ENCODE data around the gene REXO1. TPM values are rescaled to one million over a fixed set of nuclear protein-coding genes. Genes with fewer than 3 reads are reported as not detected.
A peak's percentile ranks its signal among the peaks of the same experiment; 100 is the strongest.

REXO1 gene
- total and polyA plus RNA-seq, 2 experiments from 2014 or later = 20.2 to 90.1 TPM

DNA sequence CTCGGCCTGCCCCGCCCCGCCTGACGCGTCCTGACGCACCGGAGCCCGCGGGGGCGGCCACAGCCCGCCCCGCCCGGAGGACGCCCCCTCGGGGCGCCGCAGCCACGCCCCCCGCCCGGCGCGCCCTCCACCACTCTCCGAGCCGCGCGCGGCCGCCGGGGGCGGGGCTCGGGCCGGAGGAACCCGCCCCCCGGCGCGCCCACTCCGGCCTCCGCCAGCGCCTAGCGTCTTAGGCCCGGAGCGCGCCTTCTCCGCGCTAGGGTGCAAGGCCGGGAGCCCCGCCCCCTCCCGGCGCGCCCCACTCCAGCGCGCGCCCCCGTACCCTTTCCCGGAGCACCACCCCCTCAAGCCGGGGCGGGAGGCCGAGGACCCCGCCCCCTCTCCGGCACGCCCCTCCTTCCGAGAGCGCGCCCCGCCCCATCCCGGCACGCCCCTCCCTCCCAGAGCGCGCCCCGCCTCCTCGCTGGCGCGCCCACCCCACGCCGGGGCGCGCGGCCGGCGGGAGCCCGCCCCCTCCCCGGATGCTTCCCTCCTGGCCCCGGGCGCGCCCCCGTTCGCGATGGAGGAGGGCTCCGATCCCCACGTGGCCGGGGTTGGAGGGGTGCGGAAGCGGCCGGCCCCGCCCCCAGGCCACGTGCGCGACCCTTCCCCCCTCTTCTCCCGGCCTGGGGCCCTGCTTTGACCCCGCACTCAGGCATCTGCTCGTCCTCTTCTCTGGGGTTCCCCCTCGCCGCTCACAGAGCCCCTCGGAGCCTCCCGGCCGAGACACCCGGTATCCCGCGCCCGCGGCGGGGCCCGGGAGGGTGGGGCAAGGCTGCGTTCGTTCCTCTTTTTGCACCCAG lies 15.6 kb upstream of the REXO1 start (continued):
- TF ChIP-seq, protein P1, sequence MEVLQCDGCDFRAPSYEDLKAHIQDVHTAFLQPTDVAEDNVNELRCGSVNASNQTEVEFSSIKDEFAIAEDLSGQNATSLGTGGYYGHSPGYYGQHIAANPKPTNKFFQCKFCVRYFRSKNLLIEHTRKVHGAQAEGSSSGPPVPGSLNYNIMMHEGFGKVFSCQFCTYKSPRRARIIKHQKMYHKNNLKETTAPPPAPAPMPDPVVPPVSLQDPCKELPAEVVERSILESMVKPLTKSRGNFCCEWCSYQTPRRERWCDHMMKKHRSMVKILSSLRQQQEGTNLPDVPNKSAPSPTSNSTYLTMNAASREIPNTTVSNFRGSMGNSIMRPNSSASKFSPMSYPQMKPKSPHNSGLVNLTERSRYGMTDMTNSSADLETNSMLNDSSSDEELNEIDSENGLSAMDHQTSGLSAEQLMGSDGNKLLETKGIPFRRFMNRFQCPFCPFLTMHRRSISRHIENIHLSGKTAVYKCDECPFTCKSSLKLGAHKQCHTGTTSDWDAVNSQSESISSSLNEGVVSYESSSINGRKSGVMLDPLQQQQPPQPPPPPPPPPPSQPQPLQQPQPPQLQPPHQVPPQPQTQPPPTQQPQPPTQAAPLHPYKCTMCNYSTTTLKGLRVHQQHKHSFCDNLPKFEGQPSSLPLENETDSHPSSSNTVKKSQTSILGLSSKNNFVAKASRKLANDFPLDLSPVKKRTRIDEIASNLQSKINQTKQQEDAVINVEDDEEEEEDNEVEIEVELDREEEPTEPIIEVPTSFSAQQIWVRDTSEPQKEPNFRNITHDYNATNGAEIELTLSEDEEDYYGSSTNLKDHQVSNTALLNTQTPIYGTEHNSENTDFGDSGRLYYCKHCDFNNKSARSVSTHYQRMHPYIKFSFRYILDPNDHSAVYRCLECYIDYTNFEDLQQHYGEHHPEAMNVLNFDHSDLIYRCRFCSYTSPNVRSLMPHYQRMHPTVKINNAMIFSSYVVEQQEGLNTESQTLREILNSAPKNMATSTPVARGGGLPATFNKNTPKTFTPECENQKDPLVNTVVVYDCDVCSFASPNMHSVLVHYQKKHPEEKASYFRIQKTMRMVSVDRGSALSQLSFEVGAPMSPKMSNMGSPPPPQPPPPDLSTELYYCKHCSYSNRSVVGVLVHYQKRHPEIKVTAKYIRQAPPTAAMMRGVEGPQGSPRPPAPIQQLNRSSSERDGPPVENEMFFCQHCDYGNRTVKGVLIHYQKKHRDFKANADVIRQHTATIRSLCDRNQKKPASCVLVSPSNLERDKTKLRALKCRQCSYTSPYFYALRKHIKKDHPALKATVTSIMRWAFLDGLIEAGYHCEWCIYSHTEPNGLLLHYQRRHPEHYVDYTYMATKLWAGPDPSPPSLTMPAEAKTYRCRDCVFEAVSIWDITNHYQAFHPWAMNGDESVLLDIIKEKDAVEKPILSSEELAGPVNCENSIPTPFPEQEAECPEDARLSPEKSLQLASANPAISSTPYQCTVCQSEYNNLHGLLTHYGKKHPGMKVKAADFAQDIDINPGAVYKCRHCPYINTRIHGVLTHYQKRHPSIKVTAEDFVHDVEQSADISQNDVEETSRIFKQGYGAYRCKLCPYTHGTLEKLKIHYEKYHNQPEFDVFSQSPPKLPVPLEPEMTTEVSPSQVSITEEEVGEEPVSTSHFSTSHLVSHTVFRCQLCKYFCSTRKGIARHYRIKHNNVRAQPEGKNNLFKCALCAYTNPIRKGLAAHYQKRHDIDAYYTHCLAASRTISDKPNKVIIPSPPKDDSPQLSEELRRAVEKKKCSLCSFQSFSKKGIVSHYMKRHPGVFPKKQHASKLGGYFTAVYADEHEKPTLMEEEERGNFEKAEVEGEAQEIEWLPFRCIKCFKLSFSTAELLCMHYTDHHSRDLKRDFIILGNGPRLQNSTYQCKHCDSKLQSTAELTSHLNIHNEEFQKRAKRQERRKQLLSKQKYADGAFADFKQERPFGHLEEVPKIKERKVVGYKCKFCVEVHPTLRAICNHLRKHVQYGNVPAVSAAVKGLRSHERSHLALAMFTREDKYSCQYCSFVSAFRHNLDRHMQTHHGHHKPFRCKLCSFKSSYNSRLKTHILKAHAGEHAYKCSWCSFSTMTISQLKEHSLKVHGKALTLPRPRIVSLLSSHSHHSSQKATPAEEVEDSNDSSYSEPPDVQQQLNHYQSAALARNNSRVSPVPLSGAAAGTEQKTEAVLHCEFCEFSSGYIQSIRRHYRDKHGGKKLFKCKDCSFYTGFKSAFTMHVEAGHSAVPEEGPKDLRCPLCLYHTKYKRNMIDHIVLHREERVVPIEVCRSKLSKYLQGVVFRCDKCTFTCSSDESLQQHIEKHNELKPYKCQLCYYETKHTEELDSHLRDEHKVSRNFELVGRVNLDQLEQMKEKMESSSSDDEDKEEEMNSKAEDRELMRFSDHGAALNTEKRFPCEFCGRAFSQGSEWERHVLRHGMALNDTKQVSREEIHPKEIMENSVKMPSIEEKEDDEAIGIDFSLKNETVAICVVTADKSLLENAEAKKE (CRISPR knock-in tag; IDR thresholded peaks at IDR 0.05) = no peak

DNA sequence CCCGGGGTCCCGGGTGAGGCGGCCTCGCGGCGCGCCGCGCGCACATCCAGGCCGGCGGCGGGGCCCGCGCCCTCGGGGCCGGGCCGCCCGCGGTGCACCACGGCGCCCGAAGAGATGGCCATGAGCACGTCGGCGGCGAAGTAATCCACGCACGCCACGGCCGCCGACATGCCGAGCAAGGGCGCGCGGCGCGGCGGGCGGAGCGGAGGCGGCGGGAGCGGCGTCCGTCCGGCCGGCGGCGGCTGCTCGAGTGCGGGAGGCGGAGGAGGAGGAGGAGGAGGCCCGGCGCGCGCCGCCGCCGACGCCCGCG lies 15.0 kb upstream of the REXO1 start, which contains the start of gene KLF16:
Gene KLF16, minus strand, starts transcription at position 252 of the 310 bp plus-strand sequence. Its CDS starts 82 bp downstream, at position 170.
- Mint-ChIP-seq H3K4me3 (peak within 1 kb of the TSS; percentile 90), H3K9me3 (no peaks in the 10 kb centered on the region), H3K36me3 (ENCODE audit: low read depth) (no peaks in the 10 kb centered on the region; the same call in 2 of the 3 replicates), H3K4me1 (peaks cover 28% of the 10 kb centered on the region; the same call in 2 of the 3 replicates), H3K27ac (peak within 1 kb of the TSS; percentile 94; the same call in 1 of the 2 replicates), H3K27me3 (ENCODE audit: insufficient read depth, low read depth, poor library complexity) (peaks cover 24% of the 10 kb centered on the region)
- Histone ChIP-seq H3K79me2 (replicated peaks; ENCODE audit: insufficient read depth) (peaks cover 43% of the 10 kb centered on the region), H3F3A (replicated peaks; ENCODE audit: low read depth) (0 out of 2 replicates have a peak, but pooled peaks cover 4% of the 10 kb centered on the region), H3K27me3 (ENCODE audit: insufficient read depth) (peaks cover 16% of the 10 kb centered on the region), H3K4me1 (ENCODE audit: insufficient read depth) (peaks cover 40% of the 10 kb centered on the region), H3K4me3 (peak within 1 kb of the TSS; percentile 94), H2AFZ (peak within 1 kb of the TSS; percentile 69; the same call in 1 of the 2 replicates), H3K9me2 (ENCODE audit: insufficient read depth) (no peaks in the 10 kb centered on the region), H4K20me1 (replicated peaks; ENCODE audit: insufficient read depth) (peaks cover 16% of the 10 kb centered on the region; the same call in 1 of the 2 replicates), H3K27ac (ENCODE audit: low read depth) (peak within 1 kb of the TSS; percentile 98), H3K4me2 (peak within 1 kb of the TSS; percentile 98), H3K36me3 (ENCODE audit: insufficient read depth) (no peaks in the 10 kb centered on the region)
- DNase-seq (ENCODE audit: low spot score) (no peak), ATAC-seq (no peak)
- TF ChIP-seq JUNB (IDR thresholded peaks at IDR 0.05; ENCODE audit: unreplicated experiment) (no peak), EZH2phosphoT487 (IDR thresholded peaks at IDR 0.05; ENCODE audit: unreplicated experiment) (no peak), STAT1 (IDR thresholded peaks at IDR 0.05; ENCODE audit: unreplicated experiment) (no peak), ZNF331 (CRISPR knock-in tag; IDR thresholded peaks at IDR 0.05; ENCODE audit: low read depth) (no peak), CREB1 (CRISPR knock-in tag; IDR thresholded peaks at IDR 0.05; ENCODE audit: low read depth) (no peak), EZH2 (IDR thresholded peaks at IDR 0.05; ENCODE audit: low read depth, unreplicated experiment) (no peak), NANOG (IDR thresholded peaks at IDR 0.05; ENCODE audit: borderline replicate concordance) (no peak)
- TF ChIP-seq, protein P2, sequence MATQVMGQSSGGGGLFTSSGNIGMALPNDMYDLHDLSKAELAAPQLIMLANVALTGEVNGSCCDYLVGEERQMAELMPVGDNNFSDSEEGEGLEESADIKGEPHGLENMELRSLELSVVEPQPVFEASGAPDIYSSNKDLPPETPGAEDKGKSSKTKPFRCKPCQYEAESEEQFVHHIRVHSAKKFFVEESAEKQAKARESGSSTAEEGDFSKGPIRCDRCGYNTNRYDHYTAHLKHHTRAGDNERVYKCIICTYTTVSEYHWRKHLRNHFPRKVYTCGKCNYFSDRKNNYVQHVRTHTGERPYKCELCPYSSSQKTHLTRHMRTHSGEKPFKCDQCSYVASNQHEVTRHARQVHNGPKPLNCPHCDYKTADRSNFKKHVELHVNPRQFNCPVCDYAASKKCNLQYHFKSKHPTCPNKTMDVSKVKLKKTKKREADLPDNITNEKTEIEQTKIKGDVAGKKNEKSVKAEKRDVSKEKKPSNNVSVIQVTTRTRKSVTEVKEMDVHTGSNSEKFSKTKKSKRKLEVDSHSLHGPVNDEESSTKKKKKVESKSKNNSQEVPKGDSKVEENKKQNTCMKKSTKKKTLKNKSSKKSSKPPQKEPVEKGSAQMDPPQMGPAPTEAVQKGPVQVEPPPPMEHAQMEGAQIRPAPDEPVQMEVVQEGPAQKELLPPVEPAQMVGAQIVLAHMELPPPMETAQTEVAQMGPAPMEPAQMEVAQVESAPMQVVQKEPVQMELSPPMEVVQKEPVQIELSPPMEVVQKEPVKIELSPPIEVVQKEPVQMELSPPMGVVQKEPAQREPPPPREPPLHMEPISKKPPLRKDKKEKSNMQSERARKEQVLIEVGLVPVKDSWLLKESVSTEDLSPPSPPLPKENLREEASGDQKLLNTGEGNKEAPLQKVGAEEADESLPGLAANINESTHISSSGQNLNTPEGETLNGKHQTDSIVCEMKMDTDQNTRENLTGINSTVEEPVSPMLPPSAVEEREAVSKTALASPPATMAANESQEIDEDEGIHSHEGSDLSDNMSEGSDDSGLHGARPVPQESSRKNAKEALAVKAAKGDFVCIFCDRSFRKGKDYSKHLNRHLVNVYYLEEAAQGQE (IDR thresholded peaks at IDR 0.05; ENCODE audit: unreplicated experiment) = no peak
- TF ChIP-seq, protein P3, sequence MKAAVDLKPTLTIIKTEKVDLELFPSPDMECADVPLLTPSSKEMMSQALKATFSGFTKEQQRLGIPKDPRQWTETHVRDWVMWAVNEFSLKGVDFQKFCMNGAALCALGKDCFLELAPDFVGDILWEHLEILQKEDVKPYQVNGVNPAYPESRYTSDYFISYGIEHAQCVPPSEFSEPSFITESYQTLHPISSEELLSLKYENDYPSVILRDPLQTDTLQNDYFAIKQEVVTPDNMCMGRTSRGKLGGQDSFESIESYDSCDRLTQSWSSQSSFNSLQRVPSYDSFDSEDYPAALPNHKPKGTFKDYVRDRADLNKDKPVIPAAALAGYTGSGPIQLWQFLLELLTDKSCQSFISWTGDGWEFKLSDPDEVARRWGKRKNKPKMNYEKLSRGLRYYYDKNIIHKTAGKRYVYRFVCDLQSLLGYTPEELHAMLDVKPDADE (IDR thresholded peaks at IDR 0.05) = no peak
